Stimulated activated CD8-positive, alpha-beta memory T cell treated with anti-CD3 and anti-CD28 coated beads, Interleukin-7, amount 100 ng/mL, for 48 hours (primary cell): ENCODE results near the gene EFCAB13.

ENCODE experiments used
- DNase-seq, 2 donors: peaks; one replicate each; pipeline ENCODE4 v3.0.0-alpha.2; 2020; ENCODE audit warnings: low read depth in 1 of 2; ENCODE audit errors: extremely low read depth in 1 of 2

The EFCAB13 gene

DNA sequence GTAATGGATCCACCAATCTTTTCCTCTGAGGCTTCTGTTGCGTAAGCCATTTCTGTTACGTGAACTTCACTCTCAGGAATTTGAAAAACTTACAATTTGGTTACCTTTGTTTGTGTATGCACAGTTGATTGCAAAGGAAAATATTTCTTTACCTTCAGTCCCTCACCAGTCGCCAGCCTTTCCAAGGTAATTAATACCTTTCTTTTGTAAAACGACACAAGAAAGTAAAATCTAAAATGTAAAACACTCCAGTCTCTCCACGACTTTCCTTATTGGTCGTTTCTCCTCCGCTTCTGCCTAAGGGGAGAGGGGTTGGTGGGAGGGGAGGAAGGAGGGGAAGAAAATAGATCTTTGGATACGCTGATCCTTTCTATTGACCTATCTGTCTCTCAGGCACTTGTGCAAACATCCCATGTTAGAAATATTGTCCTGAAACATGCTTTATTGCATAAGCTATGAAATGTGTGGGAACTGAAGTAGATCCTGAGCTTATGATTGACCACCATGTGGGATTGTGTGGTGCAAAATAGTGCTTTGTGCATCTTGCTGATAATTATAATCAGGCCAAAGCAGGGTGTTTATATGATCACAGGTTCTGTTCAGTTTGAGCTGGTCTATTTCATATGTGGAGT is 32.4 kb upstream of the EFCAB13 start:
- no peak for DNase-seq

DNA sequence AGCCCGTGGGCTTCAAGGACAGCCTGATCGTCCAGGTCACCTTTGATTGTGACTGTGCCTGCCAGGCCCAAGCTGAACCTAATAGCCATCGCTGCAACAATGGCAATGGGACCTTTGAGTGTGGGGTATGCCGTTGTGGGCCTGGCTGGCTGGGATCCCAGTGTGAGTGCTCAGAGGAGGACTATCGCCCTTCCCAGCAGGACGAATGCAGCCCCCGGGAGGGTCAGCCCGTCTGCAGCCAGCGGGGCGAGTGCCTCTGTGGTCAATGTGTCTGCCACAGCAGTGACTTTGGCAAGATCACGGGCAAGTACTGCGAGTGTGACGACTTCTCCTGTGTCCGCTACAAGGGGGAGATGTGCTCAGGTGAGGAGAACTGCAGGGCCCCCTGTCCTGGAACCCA is 31.5 kb upstream of the EFCAB13 start:
- DNase-seq = no peak

DNA sequence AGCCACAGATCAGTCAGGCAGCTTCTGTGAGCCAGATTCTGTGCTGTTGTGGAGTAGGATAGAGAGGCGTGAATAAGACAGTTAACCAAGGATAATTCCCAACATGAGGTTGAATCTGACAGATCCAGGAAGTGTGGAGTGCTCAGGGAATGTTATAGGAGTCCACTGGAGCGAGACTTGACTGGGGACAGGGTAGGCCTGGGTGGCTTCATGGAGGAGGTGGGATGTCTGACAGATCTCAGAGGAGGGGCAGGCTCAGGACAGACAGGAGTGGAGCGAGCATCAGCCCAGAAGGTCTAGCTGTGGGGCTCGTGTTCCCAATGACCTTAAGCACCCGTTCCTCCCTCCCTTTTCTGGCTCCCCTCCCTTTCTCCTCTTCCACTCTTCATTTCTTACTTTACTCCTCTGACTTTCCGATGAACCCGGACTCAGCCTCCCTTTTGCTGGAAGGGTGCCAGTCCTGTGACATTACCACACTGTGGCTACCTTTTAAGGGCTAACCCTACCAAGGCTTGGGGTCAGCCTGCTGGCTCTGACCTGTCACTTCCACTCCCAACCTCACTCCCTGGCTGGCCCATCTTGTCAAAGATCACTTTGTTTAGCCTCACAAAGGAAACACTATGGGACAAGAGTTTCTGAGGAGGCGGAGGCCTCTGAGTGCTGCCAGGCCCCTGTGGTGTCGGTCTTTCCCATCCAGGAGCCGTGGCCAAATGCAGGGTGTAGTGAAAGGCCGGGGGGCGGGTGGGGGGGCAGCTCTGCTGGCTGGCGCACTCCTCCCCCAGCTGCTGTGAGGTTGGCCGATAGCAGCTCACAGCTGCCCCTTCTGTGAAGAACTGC is 28.5 kb upstream of the EFCAB13 start:
- no peak for DNase-seq

DNA sequence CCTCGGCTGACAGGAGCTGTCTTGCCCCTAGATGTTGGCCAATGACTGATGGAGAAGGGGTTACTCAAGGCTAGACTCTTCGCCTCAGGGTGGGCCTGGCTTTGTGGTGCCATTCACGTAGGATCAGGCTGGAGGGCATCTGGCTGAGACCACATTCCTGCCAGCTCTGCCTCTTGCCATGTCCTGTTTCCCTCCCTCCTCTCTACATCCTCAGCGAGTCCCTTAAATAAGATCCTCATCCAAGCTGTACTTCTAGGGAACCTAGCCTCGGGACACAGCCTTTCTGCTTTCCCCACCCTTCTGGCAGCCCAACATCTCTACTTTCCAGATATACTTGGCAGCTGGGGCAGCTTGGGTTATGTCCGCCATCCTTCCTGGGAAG is 27.9 kb upstream of the EFCAB13 start:
- DNase-seq = no peak

DNA sequence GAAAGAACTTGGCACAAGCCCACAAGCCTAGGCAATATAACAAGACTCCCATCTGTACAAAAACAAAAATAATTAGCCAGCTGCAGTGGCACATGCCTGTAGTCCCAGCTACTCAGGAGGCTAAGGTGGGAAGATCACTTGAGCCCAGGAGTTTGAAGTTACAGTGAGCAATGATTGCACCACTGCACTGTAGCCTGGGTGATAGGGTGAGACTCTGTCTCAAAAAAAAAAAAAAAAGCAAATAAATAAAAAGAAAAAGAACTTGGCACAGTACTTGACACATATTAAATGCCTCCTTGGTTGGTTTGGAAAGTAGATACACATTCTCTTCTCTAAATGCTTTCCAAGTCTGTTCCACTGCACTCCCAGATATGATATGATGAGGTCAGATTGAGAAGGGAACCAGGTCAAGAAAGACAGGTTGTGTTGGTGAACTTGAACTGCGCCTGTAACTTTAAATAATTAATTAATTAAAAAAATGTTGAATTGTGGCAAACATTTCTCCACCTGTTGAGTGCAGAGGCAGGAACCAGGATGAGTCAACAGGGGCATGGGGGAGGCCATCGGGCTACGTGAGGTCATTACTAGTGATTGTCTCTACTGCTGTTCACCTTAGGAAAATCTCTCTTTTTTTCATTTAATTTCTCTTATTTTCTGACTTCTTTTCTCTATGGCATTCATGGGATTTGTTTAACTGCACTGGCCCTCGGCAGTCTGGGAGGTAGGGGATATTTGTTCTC is 25.9 kb upstream of the EFCAB13 start:
- no peak for DNase-seq

DNA sequence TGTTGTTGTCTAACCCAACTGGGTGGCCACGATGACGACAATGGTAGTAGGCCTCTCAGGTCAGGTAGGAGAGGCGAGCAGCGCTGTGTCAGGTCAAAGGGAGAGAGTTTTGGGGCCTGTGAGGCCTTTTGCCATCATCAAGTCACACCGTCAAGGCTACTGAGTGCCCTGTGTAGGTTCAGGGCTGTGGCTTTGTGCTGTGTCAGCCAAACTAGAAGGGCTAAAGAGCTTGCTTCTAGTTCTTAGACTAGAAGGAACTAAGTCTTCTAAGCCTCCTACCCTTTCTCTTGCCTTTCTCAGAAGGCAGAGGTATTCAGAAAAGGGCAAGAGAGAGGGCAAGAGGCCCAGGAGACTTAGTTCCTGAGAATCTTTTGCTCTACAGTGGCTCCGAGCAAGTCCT is 25.0 kb upstream of the EFCAB13 start:
- no peak for DNase-seq

DNA sequence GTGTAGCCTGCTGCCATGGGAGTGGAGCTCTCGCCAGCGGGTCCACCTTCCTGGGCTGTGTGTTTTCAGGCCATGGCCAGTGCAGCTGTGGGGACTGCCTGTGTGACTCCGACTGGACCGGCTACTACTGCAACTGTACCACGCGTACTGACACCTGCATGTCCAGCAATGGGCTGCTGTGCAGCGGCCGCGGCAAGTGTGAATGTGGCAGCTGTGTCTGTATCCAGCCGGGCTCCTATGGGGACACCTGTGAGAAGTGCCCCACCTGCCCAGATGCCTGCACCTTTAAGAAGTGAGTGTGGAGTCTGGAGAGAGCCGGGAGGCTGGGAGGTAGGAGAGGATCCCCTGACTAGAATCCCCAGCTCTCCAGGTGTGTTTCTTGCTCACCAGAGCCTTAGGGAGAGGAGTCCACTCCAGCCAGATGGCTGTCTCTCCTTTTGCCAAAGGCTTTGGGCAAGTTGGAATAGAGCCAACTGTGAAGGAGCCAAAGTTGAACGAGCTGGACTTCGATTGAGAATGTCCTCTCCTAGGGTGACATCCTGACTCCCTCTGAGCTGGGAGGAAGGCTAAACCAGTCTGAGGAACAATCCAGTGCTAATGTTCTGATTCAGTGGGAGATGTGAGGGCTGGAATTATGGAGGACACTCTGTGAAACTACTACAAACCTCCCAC is 24.4 kb upstream of the EFCAB13 start:
- no peak for DNase-seq

DNA sequence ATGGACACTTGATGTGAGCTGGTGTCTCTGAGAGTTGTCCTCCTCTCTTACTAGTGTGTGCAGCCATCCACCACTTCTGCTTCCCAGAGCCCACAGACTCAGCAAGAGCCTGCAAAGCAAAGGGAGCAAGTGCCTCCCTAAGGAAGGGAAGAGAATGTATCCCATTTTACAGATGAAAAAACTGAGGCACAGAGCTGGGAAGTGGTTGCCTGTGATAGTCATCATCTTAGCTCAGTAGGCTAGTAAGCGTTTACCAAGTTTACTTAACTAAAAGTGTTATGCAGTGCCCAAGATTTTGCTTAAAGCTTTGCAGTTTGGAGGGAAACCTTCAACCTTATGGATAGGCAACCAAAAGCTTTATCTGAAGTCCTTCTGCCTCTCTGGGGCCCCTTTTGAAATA is 23.0 kb upstream of the EFCAB13 start:
- no peak for DNase-seq

DNA sequence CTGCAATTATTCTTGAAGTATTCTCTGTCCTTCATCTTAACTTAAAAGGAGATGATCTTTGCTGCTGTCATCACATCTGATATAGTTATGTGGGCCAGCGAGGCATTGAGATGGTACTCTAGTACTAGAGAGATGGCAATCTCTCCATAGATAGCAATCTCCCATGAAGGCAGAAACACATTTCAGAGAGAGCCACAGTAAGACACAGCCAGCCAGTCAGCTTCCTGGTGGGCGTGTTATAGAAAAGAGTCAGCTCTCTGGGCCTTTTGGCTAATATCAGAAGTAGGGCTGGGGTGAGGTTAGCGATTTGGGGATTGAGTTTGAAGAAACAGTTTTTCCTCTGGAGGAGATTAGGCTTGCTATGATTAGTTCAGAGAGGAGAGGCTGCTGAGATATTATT is 22.6 kb upstream of the EFCAB13 start:
- DNase-seq = no peak

DNA sequence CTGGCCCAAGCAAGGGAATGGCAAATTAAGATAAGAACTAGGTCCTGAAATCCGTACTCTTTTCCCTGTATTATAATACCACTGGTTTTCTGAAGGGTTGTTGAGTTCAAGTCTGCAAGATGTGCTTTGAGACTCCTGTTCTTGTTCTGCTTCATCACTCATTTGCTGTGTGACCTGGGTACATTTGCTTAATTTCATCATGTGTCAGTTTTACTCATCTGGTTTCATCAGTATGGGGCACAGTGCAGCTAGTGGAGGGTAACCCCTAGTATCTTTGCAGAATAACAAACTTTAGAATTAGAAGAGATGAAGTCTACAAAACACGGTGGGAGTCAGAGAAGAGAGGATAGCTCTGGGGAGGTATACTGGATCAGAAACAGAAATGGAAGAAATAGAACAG is 21.9 kb upstream of the EFCAB13 start:
- DNase-seq = no peak

DNA sequence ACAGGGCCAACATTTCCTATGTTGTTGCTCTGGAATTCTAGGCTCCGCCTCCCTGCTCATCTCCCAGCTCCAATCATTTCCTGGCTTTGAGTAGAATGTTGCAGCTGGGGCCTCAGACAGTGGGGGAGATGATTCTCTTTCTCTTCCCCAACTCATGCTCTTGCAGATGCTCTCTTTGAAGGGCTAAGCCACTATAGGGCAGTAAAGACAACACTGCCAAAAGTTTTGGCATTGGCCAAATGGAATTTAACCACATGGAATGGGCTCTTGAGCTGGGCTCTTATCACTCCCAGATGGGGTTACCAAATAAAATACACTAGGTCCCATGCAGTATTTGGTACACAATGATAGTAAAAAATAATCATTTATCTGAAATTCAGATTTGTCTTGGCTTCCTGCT is 19.6 kb upstream of the EFCAB13 start:
- DNase-seq = no peak

DNA sequence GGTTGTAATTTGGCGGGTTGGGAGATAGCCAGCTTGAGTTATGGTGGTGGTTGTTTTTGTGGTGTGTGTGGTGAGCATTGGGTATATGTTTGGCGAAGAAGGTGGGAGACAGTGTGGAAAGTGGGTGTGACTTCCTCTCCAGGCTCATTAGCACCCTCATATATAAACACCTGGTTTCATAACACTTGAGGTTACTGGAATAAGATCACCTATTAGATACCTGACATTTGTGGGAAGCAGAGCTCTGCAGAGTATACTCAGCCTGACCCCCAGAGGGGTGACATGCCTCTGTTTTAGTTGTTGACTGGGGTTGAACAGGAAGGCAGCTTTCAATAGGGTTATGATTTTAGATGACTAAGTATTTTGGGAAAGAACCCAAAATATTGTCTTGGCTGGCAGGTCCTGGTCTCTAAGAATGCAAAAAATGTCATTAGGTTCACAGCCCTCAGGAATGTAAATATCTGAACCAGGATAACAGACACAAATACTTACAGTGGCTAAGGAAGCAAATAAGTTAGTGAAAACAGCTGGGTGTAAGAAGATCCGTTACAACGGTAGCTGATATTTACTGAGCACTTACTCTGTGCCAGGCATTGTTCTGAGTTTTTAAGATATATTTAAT is 18.3 kb upstream of the EFCAB13 start:
- no peak for DNase-seq

DNA sequence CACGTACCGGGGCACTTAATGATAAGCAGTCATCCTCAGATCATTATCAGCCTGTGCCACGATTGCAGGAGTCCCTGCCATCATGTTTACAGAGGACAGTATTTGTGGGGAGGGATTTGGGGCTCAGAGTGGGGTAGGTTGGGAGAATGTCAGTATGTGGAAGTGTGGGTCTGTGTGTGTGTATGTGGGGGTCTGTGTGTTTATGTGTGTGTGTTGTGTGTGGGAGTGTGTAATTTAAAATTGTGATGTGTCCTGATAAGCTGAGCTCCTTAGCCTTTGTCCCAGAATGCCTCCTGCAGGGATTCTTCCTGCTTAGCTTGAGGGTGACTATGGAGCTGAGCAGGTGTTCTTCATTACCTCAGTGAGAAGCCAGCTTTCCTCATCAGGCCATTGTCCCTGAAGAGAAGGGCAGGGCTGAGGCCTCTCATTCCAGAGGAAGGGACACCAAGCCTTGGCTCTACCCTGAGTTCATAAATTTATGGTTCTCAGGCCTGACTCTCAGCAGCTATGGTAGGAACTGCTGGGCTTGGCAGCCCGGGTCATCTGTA is 13.5 kb upstream of the EFCAB13 start:
- DNase-seq = no peak

DNA sequence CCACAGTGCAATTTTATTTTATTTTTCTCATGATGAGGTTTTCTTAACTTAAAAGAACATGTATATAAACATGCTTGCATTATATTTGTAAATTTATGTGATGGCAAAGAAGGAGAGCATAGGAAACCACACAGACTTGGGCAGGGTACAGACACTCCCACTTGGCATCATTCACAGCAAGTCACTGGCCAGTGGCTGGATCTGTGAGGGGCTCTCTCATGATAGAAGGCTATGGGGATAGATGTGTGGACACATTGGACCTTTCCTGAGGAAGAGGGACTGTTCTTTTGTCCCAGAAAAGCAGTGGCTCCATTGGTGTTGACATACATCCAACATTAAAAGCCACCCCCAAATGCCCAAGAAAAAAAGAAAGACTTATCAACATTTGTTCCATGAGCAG is 12.3 kb upstream of the EFCAB13 start:
- DNase-seq = no peak

DNA sequence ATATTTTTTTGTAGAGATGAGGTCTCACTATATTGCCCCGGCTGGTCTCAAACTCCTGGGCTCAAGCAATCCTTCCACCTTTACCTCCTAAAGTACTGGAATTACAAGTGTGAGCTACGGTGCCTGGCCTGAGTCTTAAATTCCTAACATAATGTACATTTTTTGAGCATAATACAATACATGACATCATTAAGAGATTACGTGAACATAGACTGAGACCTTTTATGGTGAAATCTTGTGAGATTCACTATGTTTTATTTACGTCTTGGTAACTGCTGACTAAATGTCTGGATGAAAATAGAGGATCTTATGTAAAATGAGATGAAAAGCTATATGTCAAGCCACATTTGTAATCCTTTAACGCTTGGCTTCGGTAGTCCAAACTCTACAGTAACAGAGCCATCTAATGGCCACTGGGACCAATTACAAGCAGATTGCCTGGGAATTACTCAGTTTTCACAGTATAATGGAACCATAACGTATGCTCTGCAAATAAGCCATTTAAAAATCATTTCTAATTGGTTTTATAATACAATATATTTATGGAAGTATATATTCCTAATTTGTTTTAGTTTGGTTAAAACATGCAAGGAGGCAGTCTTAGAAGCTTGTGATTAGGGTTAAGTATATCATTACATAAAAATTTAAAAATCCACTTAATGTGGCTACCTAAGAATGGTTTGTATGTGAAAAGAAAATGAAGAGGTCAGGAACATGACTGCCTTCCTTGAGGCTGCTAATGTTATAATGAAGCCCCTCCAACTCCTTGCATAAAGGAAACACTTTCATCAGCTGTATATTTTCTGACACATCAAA is 8.1 kb upstream of the EFCAB13 start:
- no peak for DNase-seq

DNA sequence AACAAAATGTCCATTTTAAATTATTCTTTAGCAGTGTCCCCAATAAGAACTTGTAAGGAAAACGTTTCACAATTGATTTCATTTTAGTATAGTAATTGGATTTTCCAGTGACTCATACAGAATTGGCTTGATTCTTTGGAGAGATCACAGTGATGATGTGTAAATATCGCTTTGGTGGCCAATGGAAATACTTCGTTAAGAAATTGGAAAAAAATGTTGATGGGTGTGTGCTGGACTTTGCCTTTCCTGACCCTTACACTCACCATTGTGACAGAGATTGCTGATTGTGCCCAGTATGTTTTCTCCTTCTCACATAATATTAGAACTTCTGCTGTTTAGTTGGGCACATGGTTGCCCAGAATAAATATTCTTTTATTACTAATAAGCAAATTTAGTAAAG is 7.4 kb upstream of the EFCAB13 start:
- no peak for DNase-seq

DNA sequence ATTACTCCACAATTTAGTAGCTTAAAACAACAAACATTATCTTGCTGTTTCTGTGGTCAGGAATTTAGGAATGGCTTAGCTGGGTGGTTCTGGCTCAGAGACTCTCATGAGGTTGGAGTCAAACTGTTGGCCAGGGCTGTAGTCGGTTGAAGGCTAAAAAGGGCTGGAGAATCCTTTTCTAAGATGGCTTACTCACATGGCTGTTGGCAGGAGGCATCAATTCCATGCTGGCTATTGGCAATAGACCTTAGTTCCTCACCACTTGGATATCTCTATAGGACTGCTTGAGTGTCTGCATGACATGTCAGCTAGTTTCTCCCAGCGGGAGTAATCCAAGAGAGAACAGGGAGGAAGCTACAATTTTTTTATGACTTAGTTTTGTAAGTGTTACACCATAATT is 6.6 kb upstream of the EFCAB13 start:
- DNase-seq = no peak

DNA sequence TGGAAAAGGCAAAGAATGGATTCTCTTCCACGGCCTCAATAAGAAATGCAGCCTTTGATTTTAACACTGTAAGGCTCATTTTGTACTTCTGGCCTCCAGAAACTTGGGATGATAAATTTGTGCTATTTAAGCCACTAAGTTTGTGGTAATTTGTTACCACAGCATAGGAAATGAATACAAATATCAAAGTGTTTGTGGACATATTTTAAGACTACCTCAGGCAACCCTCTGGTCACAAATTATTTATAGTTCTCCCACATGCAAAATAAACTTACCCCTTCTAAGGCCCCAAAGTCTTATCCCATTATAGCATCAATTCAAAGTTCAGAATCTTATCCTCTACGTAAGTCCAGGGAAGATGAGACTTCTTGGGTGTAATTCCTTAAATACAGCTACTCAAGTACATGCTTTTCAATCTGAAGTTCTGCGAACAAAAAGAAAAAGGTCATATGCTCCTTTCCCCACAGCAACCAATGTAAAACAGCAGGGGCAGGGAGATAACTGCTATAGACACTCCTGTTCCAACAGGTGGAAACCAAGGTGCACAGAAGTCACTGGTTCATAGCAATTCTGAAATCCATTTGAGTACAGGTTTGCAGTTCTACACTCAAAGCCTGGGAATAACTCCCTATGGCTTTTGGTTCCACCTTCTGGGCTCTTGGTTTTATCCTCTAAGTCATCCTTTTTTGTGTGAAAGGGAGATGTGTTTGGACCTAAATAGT is 5.4 kb upstream of the EFCAB13 start:
- DNase-seq = no peak

DNA sequence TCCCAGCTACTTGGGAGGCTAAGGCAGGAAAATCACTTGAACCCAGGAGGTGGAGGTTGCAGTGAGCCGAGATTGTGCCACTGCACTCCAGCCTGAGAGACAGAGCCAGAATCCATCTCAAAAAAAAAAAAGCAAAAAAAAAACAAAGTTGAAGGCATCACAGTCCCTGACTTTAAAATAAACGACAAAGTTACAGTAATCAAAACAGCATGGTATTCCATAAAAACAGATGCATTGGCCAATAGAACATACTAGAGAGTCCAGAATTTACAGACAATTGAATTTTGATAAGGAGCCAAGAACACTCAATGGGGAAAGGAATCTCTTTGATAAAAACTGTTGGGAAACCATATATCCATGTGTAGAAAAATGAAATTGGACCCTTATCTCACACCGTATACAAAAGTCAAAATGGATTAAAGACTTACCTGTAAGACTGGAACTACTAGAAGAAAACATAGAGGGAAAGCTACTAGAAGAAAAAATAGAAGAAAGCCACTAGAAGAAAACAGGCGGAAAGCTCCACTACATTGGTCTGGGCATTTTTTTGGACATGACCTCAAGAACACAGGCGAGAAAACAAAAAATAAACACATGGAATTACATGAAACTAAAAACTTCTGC is 2.8 kb upstream of the EFCAB13 start:
- no peak for DNase-seq
